Muscle of back (tissue), 11 donors: ENCODE results near the gene FUNDC2. TPM values are rescaled to one million over a fixed set of nuclear protein-coding genes. Genes with fewer than 3 reads are reported as not detected.

Source experiments
- DNase-seq, 3 donors: peaks; one replicate each; pipeline versions ENCODE4 v3.0.0 to v3.0.0-alpha.2; 2013
- polyA plus RNA-seq, 10 donors: library from polyadenylated mRNA; unstranded; fragments of 120-200 nt; gene quantifications; one replicate each; pipeline ENCODE4 v1.2.1, GENCODE V29; 2013; ENCODE audit not compliant: insufficient read length in 10 of 10

Gene FUNDC2
- polyA plus RNA-seq, 10 donors = 128 to 151 (median 137) TPM

- no peak for DNase-seq
Measured at GRCh38 chrX:155065035-155065734, 38.5 kb downstream of the FUNDC2 start.

- DNase-seq = no peak
Measured at GRCh38 chrX:155068165-155068564, 41.5 kb downstream of the FUNDC2 start.

- no peak for DNase-seq
Measured at GRCh38 chrX:155069414-155069813, 42.8 kb downstream of the FUNDC2 start.

- DNase-seq = peak in 1 of 3 donors; percentile 17
Measured at GRCh38 chrX:155070038-155070437, 43.4 kb downstream of the FUNDC2 start.

GRCh38 chrX:155070663-155070974, 44.0 kb downstream of the FUNDC2 start:
- no peak for DNase-seq

- DNase-seq = peak; percentile 75 to 87 (median 79)
Measured at GRCh38 chrX:155070975-155071693, 44.5 kb downstream of the FUNDC2 start, which contains the start of the genes BRCC3, CMC4 and MTCP1. Gene BRCC3 (plus strand): TSS chrX:155071508. CDS start chrX:155071528, 20 bp downstream. Gene CMC4 (minus strand): TSS chrX:155071136. CDS start chrX:155064023, 7,113 bp downstream. Gene MTCP1 (minus strand): TSS chrX:155071136. CDS start chrX:155066010, 5,126 bp downstream.

GRCh38 chrX:155071694-155072280, 45.1 kb downstream of the FUNDC2 start:
- no peak for DNase-seq

- peak in 2 of 3 donors; percentile 17 to 32 for DNase-seq
Measured at GRCh38 chrX:155086202-155086840, 59.7 kb downstream of the FUNDC2 start.

- no peak for DNase-seq
Measured at GRCh38 chrX:155086961-155087735, 60.5 kb downstream of the FUNDC2 start.

GRCh38 chrX:155094468-155095061, 67.9 kb downstream of the FUNDC2 start:
- peak in 2 of 3 donors; percentile 1 to 24 for DNase-seq

GRCh38 chrX:155105919-155106318, 79.3 kb downstream of the FUNDC2 start:
- DNase-seq = no peak

- no peak for DNase-seq
Measured at GRCh38 chrX:155108427-155108826, 81.8 kb downstream of the FUNDC2 start.

Other genes with a start within 250 kb of the FUNDC2 start
- 10 to 100 TPM; 14.6 to 36.4 (median 20.3) TPM for gene MPP1, start 221.4 kb upstream of the FUNDC2 start, polyA plus RNA-seq
- not detected for gene SMIM9, start 192.2 kb upstream of the FUNDC2 start, polyA plus RNA-seq
- gene F8A1, start 140.5 kb upstream of the FUNDC2 start, polyA plus RNA-seq = 10 to 100 TPM in 6 of 10 donors, 1 to 10 TPM in 4; 4.7 to 21.1 (median 10.2) TPM
- 1 to 10 TPM; 3.3 to 8.1 (median 5.3) TPM for gene F8, start 4.1 kb upstream of the FUNDC2 start, polyA plus RNA-seq
- 1 to 10 TPM; 5.3 to 8.9 (median 7.6) TPM for gene CMC4, start 44.3 kb downstream of the FUNDC2 start, polyA plus RNA-seq
- gene MTCP1, start 44.3 kb downstream of the FUNDC2 start, polyA plus RNA-seq = 10 to 100 TPM; 12.2 to 20.3 (median 17.1) TPM
- 10 to 100 TPM; 12.2 to 19.6 (median 16.6) TPM for gene BRCC3, start 44.7 kb downstream of the FUNDC2 start, polyA plus RNA-seq
- gene VBP1, start 189.6 kb downstream of the FUNDC2 start, polyA plus RNA-seq = 10 to 100 TPM; 56.6 to 77.3 (median 69.1) TPM
- under 1 TPM; 0.28 to 0.67 (median 0.51) TPM for gene RAB39B, start 237.6 kb downstream of the FUNDC2 start, polyA plus RNA-seq